DMS79 treated with DMSO at 0.1 percent for 48 hours (cell line): ENCODE data around the gene LETM1.

Experiments used
- DNase-seq: peaks from one replicate; lab custom pipeline; 2025; lab: John Stamatoyannopoulos, UW

Gene LETM1

DNA sequence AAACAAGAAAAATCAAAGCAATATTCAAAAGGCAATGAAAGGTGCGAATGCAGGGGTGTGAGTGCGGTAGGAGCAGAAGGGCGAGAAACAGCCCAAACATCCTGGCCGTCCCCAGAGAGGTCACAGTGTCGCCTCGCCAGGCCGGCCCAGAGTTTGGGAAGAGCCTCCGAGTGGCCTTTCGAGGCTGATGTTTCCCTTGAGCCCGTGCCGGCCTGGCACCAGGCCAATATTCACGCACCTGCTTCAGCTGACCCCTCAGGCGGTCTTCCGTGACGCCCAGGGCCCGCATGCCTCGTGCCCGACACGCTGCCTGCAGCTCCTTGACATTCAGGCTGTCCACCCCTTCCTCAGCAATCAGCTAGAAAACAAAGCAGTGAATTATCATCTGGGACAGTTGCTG is 30.6 kb downstream of the LETM1 start:
- no peak for DNase-seq

DNA sequence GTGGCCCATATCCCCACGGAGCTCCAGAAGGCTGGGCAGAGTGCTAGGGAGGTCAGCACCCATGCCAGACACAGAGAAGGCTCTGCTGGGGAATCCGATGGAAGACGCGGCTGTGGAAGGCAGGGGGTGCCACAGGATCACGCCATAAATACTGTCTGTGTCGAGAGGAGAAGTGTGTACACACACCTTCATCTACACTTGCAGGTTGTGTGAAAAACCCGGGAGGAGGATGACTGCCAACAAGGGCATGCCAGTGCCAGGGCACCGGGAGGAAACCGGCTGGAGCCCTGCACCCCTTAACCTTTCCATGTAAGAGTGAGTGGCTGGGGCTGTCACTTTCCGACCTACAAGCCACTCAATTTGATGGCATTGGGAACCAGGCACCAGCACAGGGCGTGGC is 31.2 kb downstream of the LETM1 start:
- no peak for DNase-seq

DNA sequence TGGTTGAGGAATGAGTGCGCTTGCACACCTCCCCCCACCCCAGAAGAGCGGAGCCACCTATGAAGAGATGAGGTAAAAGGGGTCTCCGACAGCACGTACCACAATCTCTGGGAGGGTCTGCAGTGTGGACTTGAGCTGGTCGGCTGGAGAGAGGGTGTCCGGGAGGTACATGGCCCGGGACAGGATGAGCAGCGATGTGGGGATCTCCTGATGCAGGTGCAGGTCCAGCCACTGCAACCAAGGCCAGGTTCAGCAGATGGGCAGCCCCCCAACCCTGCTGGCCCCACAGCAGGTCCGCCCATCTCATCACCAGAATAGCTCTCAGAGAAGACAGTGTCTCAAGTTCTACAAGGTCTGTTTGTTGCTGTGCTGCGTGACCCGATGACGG is 32.4 kb downstream of the LETM1 start:
- DNase-seq, result no peak

DNA sequence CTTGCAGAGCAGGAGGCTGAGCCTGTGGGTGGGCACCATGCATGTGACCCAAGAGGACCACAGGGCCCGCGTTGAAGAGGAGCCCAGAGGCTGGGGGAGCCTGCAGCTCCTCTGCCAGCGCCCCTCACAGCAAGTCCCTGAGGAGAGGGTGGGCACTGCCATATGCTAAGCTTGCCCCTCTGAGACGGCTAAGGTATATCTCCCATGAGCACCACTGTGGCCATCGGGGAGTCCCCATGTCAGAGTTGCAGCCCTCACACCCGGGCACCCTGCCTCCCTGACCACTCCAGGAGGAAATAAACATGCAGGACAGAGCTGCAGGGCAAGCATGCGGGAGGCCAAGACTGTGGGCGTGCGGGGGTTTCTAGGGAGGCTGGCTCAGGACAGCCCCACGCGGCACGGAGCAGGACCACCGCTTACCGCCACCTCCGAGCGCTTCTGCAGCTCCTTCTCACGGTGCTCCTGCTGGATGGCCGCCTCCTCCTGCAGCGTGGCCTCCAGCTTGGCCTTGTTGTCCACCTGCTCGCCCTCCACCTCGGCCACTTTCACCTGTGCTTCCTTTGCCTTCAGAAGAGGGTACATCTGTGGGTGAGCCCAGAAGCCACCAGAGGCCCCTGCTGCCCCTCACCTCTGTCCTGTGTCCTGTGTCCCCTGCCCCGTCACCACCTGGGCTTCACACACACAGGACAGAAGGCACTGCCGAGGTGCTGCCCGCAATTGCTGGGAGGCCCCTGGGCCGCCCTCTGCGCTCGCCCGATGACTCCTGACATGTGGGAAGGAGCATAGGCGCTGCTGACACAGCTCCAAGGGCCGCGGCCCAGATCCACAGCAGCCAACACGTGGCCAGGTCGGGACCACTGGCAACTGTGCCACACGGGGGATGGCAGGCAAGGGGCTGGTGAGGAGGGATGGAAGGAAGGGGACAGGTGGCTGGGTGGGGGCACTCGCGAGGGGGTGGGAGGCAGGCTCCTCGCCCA is 33.1 kb downstream of the LETM1 start:
- no peak for DNase-seq

DNA sequence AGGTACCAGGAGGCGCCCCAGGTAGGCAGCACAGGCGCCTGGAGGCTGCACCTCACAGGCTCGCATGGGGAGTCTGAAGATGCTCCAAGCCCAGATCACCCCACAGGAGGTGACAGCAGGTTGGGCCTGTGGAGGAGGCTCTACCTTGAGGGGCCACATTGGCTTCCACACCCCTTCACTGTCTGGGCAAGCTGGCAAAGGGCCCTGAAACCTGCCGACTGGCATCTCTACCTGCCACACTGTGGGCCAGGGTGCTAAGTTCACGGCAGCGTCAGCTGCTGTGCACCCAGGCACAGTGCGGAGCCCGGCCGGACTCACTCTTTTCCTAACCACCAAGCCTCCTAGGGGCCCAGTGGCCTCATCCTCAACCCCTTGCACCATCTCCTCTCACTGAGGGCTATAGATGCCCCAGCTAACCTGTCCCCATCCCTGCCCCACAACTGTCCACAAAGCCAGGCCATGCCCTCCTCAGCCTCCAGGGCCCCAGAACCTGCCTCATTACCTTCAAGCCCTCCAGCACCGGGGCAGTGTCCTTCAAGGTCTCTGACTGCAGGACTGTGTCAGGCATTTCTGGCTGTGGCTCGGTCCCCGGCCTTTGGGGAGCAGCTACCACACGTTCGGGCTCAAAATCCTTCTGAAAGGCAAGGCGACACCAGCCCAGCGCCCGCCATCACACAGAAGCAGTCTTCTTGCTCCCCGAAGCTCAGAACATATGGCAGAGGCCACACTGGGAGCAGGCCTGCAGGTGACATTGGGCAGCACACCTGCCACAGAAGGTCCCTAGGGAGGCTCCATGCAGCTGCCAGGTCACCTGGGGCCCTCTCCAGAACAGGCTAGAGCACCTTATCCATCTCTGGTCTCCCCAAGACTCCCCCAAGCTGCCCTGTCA is 34.0 kb downstream of the LETM1 start:
- DNase-seq, result no peak

DNA sequence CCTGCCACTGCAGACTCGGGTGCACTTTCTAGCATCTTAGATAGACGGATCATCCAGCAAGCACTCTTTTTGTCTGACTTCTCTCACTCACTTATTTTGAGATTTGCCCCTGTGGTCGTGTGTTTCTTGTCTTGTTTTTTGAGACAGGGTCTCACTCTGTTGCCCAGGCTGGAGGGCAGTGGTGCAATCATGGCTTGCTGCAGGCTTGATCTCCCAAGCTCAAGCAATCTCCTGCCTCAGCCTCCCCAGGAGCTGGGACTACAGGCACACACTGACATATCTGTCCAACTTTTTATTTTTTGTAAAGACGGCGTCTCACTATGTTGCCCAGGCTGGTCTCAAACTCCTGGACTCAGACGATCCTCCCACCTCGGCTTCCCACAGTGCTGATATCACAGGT is 36.1 kb downstream of the LETM1 start:
- DNase-seq, result no peak

DNA sequence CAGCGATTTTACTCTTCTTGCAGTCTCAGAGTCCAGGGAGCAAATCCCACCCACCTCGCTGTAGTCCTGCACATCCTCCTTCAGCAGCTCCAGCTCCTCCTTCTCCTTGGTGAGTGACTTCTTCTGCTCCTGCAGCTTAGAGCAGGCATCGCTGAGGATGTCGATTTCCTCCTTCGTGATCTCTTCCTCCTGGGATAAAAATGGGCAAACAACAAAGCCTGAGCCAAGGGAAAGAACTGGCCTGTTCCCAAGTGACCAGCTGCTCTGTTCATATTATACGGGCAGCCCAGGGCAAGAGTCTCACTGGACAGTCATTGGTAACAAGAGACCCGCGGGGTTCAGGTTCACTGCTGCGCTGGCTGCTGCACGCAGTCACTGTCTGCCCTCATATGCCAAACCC is 36.7 kb downstream of the LETM1 start:
- DNase-seq, result no peak

DNA sequence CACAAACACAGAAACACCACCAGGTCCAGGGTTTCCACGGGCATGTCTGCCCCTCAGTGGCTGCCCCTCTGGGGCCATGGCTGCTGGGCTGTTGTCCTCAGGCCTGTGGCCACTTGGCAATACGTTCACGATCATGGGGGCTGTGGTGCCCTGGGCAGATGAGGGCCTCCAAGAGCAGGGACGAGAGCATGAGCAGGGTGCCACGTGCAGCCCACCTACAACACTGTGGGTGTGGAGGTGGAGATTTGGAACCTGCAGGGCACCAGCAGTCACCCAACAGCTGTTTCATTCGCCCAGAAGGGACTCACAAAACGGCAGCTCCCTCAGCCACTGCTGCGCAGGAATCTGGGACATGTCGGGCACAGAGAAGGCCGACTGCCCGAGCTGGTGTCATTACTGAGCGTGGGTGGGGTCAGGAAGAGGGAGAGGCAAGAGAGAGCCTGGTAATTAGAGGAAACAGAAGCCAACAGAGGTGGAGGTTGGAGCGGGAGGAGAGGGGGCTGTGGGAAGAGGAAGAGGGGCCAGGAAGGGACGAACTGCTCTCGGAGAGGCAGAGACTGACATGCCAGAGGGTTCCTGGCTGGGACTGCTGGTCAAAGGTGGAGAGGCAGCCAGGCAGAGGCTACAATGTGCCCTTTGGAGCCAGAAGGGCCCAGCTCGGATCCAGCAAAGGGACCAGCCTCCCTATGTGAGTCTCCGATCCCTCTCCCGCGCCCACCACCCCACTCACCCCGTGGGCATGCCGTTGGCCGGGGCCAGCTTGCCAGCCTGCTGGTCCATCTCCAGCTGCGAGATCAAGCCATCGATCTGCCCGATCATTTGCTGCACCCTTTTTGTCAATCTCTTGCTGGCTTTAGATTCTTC is 39.7 kb downstream of the LETM1 start:
- no peak for DNase-seq

DNA sequence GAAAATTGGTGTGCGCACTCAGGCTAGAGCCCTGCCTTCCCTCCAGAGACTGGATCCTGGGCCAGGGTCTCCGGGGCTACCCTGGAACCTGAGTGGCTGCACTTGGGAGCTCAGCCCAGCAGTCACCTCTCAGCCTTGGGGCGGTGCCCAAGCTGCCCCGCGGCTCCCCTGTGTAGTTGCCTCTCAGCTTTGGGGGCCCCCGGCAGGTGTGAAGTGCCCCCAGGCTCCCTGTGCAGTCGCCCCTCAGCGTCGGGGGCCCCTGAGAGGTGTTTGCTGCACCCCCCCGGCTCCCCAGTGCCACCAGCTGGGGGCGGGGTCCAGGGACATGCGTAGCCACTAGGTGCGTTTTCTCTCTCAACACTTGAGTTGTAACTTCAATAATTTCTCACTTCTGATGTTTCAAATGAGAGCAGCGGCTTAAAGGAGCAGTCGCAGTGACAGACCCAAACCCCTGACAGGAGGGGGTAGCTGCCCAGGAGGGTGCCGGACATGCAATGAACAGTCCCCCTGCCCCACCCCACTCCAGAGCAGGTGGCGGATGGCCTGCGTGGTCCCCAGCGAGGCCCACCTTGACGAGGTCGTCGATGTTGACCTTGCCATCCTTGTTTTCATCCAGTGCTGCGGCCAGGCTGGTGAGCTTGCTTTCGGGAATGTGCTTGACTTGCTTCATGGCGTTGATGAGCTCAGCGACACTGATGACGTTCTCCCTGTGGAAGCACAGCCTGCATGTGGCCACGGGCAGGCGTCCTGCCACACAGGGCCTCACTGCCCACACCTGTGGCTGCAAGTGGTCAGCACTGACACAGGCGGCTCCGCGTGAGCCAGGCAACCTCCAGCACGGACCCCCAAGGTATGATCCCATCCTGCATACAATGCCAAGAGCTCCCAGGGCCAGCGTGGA is 40.6 kb downstream of the LETM1 start:
- no peak for DNase-seq

DNA sequence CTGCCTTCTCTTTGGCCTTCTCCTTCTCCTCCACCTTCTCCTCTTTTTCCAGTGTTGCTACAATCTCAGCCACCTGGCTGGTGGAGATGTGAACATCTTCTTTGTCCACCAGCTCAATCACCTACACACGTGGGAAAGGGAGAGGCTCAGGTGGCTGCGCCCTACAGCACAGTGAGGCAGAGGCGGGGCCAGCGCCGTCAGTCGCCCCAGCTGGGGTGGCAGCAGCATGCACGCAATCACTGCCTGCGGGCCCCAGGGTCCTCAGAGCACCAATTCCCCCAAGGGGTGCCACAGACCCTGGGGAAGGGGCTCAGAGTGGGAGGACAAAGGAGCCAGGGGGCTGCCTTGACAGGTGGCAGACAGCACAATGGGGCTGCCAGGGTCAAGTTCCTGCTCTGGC is 41.5 kb downstream of the LETM1 start:
- DNase-seq, result no peak

DNA sequence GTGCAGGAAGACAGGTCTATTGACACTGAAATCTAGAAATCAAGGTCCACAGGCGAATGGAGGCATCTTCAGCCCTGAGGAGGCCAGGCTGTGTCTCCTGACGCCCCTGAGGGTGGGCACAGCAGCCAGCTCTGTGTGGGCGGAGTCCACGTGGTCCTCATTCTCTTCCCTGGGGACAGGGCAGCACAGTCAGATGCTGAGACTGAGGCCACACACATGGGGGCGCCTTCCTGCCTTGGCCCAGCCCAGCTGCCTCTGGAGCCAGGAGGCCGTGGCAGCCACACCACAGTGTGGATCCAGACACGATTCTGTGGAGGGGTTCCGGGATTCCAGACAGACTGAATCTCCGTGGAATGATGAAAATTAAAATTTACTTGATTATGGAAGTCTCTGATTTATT is 42.0 kb downstream of the LETM1 start:
- no peak for DNase-seq

DNA sequence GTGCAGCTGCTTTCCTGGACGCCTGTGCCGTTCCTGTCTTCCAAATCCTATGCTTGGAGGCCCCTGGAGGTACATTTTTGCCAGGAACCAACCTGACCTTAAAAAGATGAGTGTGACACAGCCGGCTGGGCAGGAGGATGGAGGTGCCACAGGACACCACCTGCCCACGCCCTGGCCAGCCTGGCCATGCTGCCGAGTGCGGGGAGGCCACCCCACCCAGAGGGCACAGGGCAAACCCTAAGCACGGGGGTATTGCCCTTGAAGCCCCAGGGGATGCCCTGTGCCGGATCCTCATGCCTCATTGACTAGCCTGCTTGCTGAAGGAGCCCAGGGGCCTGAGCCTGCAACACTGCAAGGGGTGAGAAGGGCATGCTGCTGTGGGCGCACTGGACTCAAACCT is 42.7 kb downstream of the LETM1 start:
- no peak for DNase-seq

DNA sequence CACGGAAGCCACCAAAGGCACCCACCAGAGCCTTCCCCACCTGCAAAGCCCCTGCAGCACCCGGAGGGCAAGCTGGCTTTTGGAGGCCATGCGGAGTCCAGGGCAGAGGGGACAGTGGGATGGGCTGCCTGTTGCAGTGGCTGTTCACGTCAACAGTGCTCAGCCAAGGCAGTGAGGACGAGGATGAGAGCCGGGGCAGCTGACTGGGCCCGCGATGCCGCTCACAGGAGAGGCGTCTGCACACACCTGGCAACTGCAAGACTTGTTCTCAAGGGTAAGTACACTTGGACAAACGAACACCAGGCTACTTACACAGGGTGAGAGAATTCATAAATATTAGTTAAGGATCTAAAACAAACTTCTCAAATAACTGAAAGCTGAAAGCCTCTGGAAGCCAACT is 43.2 kb downstream of the LETM1 start:
- DNase-seq, result no peak

DNA sequence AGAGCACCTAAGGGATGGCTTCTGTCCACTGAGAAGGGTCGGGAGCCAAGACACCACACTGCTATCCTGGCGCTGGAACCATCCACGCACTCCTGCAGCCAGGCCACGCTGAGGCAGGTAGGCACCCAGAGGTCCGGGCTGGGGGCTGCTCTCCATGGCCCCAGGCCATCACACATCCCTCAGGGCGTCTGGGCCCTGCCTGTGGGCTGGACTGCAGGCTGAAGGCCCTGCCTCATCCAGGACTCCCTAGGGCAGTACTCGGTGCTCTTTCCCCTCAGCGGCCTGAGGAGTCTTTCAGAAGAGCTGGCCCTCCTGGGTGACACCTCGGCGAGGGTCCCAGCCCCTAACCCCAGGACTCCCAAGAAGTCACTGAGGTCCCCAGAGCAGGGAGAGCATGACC is 45.2 kb downstream of the LETM1 start:
- no peak for DNase-seq

DNA sequence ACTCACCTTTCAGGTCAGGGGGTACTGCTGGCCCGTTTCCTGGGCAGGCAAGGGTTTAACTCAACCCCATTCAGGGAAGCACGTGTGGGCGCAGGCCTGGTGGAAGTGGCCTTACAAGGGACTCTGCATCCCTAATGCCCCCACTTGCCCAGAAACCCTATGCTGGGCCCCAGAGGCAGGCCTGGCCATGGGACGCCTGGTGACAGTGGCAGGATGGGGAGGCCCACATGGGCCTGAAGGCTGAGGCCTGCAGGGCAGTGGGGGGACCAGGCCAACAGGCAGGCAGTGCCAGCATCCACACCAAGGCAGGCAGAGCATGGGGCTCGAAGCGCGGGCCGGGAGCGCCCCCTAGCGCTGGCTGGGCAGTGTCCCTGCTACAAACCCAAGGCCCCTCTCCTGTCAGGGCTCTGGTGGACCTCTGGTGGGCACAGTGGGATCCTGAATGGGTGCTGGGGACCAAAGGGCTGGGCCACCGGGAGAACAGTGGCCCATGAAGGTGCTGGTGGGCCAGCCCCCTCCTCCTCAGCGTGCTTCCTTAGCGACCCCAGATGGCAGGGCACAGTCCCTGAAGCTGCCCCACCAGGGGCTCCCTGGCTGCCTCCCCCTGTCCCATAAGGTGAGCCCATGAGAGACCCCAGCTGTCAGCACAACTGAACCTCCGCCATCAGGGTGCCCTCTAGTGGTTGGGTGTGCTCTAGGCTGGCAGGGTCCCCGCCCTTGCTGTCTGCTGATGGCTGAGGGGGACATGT is 46.0 kb downstream of the LETM1 start:
- no peak for DNase-seq

DNA sequence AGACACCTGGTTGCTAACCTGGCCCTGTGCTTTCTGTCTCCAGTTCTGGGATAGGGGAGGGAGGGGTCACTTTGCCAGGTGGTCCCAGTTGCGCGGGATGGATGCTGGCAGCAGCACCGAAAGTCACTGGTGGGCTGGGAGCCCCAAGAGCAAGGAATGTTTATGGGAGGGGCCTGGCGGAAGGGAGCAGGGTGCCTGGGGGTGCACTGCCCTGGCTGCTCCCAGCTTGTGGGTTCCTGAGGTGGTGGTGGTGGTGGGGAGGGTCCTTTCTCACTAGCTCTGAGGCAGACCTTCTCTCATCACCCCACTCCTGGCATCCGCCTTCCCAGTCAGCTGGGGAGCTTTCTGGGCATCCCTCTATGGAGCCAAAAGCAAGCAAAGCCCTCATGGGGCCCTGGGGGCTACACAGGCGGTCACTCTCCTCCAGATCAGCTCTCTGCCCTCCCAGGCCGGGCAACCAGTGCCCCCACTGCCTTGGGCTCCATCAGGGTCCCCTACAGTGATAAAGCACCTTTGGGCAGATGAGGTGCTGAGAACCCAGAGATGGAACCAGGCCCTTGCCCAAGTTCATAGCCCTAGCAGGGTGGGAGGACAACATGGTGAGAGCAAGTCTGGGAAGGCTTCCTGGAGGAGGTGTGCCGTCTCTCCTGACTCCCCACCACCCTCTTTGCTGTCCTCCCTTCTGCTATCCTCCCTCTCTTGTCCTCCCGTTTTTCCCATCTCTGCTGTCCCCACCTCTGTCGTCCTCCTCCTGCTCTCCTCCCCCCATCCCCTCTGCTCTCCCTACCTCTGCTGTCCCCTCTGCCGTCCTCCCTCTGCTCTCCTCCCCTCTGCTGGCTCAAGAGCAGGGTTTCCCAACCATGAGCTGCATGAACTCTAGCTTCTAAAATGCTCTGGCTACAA is 46.9 kb downstream of the LETM1 start:
- no peak for DNase-seq

DNA sequence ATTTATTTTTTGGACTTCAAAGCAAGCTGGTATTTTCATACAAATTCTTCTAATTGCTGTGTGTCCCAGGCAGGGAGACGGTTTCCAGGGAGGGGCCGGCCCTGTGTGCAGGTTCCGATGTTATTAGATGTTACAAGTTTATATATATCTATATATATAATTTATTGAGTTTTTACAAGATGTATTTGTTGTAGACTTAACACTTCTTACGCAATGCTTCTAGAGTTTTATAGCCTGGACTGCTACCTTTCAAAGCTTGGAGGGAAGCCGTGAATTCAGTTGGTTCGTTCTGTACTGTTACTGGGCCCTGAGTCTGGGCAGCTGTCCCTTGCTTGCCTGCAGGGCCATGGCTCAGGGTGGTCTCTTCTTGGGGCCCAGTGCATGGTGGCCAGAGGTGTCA is 47.6 kb downstream of the LETM1 start:
- DNase-seq, result no peak

DNA sequence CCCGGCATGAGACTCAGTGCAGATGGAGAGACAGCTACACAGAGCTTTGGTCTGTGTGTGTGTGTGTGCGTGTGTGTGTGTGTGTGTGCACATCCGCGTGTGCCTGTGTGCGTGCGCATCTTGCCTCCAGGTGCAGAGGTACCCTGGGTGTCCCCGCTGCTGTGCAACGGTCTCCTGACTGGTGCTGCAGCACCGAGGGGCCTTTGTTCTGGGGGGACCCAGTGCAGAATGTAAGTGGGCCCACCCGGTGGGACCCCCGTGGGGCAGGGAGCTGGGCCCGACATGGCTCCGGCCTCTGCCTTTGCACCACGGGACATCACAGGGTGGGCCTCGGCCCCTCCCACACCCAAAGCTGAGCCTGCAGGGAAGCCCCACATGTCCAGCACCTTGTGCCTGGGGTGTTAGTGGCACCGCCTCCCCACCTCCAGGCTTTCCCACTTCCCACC is 48.6 kb downstream of the LETM1 start:
- DNase-seq, result no peak
